Activated CD4-positive, alpha-beta T cell treated with anti-CD3 and anti-CD28 coated beads, Interleukin-2, amount 10 ng/mL, durations not matched to agents 24 days and 14 days (primary cell): ENCODE results near the gene CCDC196. TPM values are rescaled to one million over a fixed set of nuclear protein-coding genes. Genes with fewer than 3 reads are reported as not detected.

Source experiments
- DNase-seq: peaks from one replicate; pipeline ENCODE4 v3.0.0; 2022
- H3K27ac Mint-ChIP-seq: one replicate; pipeline ENCODE4 v1.8.0; 2022; ENCODE audit warnings: mild to moderate bottlenecking, mixed read lengths
- H3K27me3 Mint-ChIP-seq: one replicate; pipeline ENCODE4 v1.8.0; 2022; ENCODE audit warnings: mixed read lengths
- H3K36me3 Mint-ChIP-seq: one replicate; pipeline ENCODE4 v1.8.0; 2022; ENCODE audit warnings: low read depth, mild to moderate bottlenecking, mixed read lengths
- H3K4me1 Mint-ChIP-seq: one replicate; pipeline ENCODE4 v1.8.0; 2021; ENCODE audit warnings: mixed read lengths
- H3K4me3 Mint-ChIP-seq: one replicate; pipeline ENCODE4 v1.8.0; 2022; ENCODE audit warnings: mild to moderate bottlenecking, moderate library complexity, mixed read lengths
- H3K9me3 Mint-ChIP-seq: one replicate; pipeline ENCODE4 v1.8.0; 2021; ENCODE audit warnings: mixed read lengths
- intact Hi-C: fragments of 100-400 bp; cut with micrococcal nuclease; formaldehyde crosslinking; loops from one replicate; pipeline ENCODE4 v1.15.1; 2023
- total RNA-seq: library from RNA; stranded (reverse); gene quantifications from 2 replicates; pipeline ENCODE4 v1.2.3, GENCODE V29; 2022

The CCDC196 gene
- total RNA-seq, 1 donor from 2014 or later: not detected

DNA sequence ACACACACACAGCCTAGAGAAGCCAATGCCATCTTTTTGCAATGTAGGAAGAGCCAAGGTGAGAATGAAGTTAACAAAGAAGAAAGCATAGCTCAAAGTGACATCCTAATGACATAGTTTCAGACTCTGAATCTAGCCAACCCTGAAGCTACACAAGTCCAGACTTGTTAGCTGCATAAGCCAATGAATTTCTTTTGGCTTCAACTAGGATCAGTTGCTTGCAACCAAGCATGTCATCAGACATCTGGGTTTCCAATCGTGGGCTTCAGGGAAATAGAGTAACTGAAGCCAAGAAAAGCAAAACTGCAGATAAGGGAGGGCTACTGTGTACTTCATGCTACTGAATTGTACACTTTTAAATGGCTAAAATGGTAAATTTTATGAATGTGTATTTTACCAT is 17.4 kb downstream of the CCDC196 start:
- intact Hi-C loops: no loop called here
- H3K9me3 Mint-ChIP-seq: no peaks in the 10 kb centered on the region
- peaks cover 8% of the 10 kb centered on the region for H3K4me1 Mint-ChIP-seq
- peaks cover 11% of the 10 kb centered on the region for H3K27me3 Mint-ChIP-seq
- no peak overlapping the region for H3K27ac Mint-ChIP-seq
- peaks cover 1% of the 10 kb centered on the region for H3K36me3 Mint-ChIP-seq
- H3K4me3 Mint-ChIP-seq: no peak overlapping the region
- DNase-seq: peak; percentile 51

DNA sequence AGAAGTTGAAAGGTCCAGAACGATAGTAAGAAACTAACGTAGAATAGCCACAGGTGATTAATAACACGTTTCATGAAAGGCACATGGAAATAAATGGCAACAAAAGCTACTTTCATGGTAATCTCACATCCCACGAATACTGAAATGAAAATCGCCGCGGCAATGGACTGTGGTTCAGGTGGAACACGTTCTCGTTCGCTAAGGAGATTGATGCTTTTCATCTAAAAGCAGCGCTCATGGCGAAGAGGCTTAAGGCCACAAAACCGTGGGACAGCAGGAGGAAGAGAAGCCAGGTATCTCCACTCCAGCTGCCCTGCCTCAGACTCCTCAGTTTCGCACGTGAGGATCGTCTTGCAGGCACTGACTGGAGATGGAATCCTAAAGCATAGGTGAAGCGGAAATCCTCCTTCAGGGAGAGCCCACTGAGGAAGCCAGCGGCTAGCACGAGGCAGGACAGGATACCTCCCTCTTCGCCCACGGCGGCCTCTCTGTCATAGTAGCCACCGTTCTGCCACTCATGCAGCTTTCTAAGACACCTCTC is 21.1 kb downstream of the CCDC196 start:
- intact Hi-C loops: loop anchor here (1.0 to 5.0 kb wide), 4 partner anchors 105 to 1310 kb away; partner anchors contain the start of genes FUT8, RAD51B and ZFYVE26
- H3K9me3 Mint-ChIP-seq: no peaks in the 10 kb centered on the region
- H3K4me3 Mint-ChIP-seq: peak overlapping the region; percentile 89
- H3K4me1 Mint-ChIP-seq: peaks cover 23% of the 10 kb centered on the region
- H3K27me3 Mint-ChIP-seq: peaks cover 20% of the 10 kb centered on the region
- H3K27ac Mint-ChIP-seq: peak overlapping the region; percentile 96
- peaks cover 1% of the 10 kb centered on the region for H3K36me3 Mint-ChIP-seq
- no peak for DNase-seq

GRCh38 chr14:66507722-66508546 is 21.8 kb downstream of the CCDC196 start, which contains the start of gene GPHN:
Gene GPHN (plus strand): TSS chr14:66508147.
- Mint-ChIP-seq H3K27me3 (peaks cover 20% of the 10 kb centered on the region), H3K9me3 (no peaks in the 10 kb centered on the region), H3K36me3 (peaks cover under 1% of the 10 kb centered on the region), H3K4me1 (peaks cover 24% of the 10 kb centered on the region), H3K27ac (peak within 1 kb of the TSS; percentile 96), H3K4me3 (peak within 1 kb of the TSS; percentile 89)
- intact Hi-C loops: loop anchor here (1.0 to 5.0 kb wide), 6 partner anchors 104 to 1309 kb away; partner anchors contain the start of genes ATP6V1D, FUT8, PALS1 and RAD51B
- DNase-seq: peak; percentile 97

- H3K27me3 Mint-ChIP-seq: peaks cover 23% of the 10 kb centered on the region
Observed at GRCh38 chr14:66508547-66508845, 22.3 kb downstream of the CCDC196 start.

GRCh38 chr14:66508846-66509621 is 22.9 kb downstream of the CCDC196 start:
- Mint-ChIP-seq H3K9me3 (no peaks in the 10 kb centered on the region), H3K4me3 (peak overlapping the region; percentile 89), H3K4me1 (peaks cover 25% of the 10 kb centered on the region), H3K27ac (peak overlapping the region; percentile 80), H3K36me3 (no peaks in the 10 kb centered on the region), H3K27me3 (peaks cover 23% of the 10 kb centered on the region)
- peak; percentile 85 for DNase-seq
- intact Hi-C loops: loop anchor here (1.0 to 5.0 kb wide), 5 partner anchors 103 to 1308 kb away; partner anchors contain the start of genes ATP6V1D, FUT8, PALS1 and RAD51B

More at GRCh38 chr14:66508547-66508845, 22.3 kb downstream of the CCDC196 start:
- intact Hi-C loops: loop anchor here (1.0 to 5.0 kb wide), 5 partner anchors 104 to 1309 kb away; partner anchors contain the start of genes ATP6V1D, FUT8, PALS1 and RAD51B
- DNase-seq: no peak
- Mint-ChIP-seq H3K9me3 (no peaks in the 10 kb centered on the region), H3K4me3 (peak overlapping the region; percentile 89), H3K36me3 (no peaks in the 10 kb centered on the region), H3K4me1 (peaks cover 25% of the 10 kb centered on the region), H3K27ac (peak overlapping the region; percentile 96)

DNA sequence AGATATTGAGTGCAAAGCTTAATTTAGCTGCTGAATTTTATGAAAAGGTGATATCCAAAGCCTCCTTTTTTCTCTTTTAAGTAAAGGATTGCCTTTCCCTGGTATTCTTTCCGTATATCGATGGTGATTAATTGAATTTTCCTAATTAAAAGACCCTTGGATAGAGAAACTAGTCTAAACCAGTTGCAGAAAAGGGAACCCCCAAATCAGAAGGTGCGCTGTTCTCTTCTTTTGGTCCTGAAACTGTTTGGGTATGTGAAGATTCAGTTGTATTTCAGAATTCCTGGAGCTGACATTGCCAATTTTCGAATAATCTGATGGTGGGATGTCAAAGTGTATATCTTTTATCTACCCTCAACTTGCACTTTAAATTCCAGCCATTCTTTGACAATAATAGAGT is 23.7 kb downstream of the CCDC196 start:
- Mint-ChIP-seq H3K36me3 (no peaks in the 10 kb centered on the region), H3K9me3 (no peaks in the 10 kb centered on the region), H3K4me3 (peak overlapping the region; percentile 89), H3K4me1 (peaks cover 27% of the 10 kb centered on the region), H3K27me3 (peaks cover 28% of the 10 kb centered on the region), H3K27ac (no peak overlapping the region)
- intact Hi-C loops: loop anchor here (5.0 kb wide), 3 partner anchors 102 to 1307 kb away; partner anchors contain the start of genes FUT8, RAD51B and ZFYVE26
- DNase-seq: no peak

- intact Hi-C loops: no loop called here
- H3K4me1 Mint-ChIP-seq: peaks cover 28% of the 10 kb centered on the region
Observed at GRCh38 chr14:66511849-66512248, 25.7 kb downstream of the CCDC196 start.

DNA sequence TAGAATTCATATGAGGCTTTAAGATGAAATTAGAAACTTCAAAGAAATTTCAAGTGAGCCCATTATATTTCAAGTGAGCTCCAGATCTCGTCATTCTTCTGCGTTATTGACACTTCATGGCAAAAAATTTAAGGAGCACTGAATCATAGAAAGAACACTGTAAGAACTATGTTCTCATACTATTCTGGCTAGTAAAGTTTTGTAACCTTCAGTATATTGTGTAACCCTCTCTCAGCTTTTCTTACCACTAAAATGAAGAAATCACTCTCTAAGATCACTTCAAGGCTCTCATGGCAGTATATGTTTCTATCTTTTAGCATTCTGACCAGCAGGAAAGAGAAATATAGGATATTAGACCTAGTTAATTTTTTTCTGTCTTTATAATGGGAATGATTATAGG is 28.0 kb downstream of the CCDC196 start:
- H3K27ac Mint-ChIP-seq: no peak overlapping the region
- no peaks in the 10 kb centered on the region for H3K36me3 Mint-ChIP-seq
- peaks cover 31% of the 10 kb centered on the region for H3K27me3 Mint-ChIP-seq
- DNase-seq: no peak
- intact Hi-C loops: no loop called here
- no peak overlapping the region for H3K4me3 Mint-ChIP-seq
- peaks cover 5% of the 10 kb centered on the region for H3K9me3 Mint-ChIP-seq
- H3K4me1 Mint-ChIP-seq: peaks cover 25% of the 10 kb centered on the region

More at GRCh38 chr14:66511849-66512248, 25.7 kb downstream of the CCDC196 start:
- no peak overlapping the region for H3K4me3 Mint-ChIP-seq
- H3K9me3 Mint-ChIP-seq: no peaks in the 10 kb centered on the region
- no peaks in the 10 kb centered on the region for H3K36me3 Mint-ChIP-seq
- no peak overlapping the region for H3K27ac Mint-ChIP-seq
- peaks cover 31% of the 10 kb centered on the region for H3K27me3 Mint-ChIP-seq
- DNase-seq: no peak

DNA sequence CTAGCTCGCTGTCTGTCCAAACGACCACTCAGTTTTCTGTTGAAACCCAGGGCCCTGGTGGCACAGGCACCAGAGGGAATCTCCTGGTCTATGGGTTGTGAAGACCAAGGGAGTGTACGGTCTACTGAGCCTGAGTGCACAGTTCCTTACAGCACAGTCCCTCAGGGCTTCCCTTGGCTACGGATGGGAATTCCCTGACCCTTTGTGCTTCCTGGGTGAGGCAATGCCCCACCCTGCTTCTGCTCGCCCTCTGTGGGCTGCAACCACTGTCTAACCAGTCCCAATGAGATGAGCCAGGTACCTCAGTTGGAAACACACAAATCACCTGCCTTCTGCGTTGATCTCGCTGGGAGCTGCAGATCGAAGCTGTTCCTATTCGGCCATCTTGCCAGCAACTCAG is 44.4 kb downstream of the CCDC196 start:
- intact Hi-C loops: no loop called here
- Mint-ChIP-seq H3K4me3 (no peak overlapping the region), H3K4me1 (peaks cover 7% of the 10 kb centered on the region), H3K9me3 (peaks cover 8% of the 10 kb centered on the region), H3K36me3 (no peaks in the 10 kb centered on the region), H3K27me3 (no peaks in the 10 kb centered on the region), H3K27ac (no peak overlapping the region)
- DNase-seq: peak; percentile 45

- no peaks in the 10 kb centered on the region for H3K36me3 Mint-ChIP-seq
- no peak for DNase-seq
- H3K27me3 Mint-ChIP-seq: no peaks in the 10 kb centered on the region
- H3K4me1 Mint-ChIP-seq: peaks cover 8% of the 10 kb centered on the region
- intact Hi-C loops: no loop called here
- H3K27ac Mint-ChIP-seq: no peak overlapping the region
- H3K4me3 Mint-ChIP-seq: no peak overlapping the region
- H3K9me3 Mint-ChIP-seq: no peaks in the 10 kb centered on the region
Observed at GRCh38 chr14:66539034-66539433, 52.9 kb downstream of the CCDC196 start.

- Mint-ChIP-seq H3K9me3 (no peaks in the 10 kb centered on the region), H3K27ac (no peak overlapping the region), H3K36me3 (no peaks in the 10 kb centered on the region), H3K27me3 (no peaks in the 10 kb centered on the region), H3K4me3 (no peak overlapping the region), H3K4me1 (peaks cover 8% of the 10 kb centered on the region)
- no peak for DNase-seq
- intact Hi-C loops: no loop called here
Observed at GRCh38 chr14:66540038-66540437, 53.9 kb downstream of the CCDC196 start.

- no peak overlapping the region for H3K4me3 Mint-ChIP-seq
- H3K27ac Mint-ChIP-seq: no peak overlapping the region
- H3K36me3 Mint-ChIP-seq: no peaks in the 10 kb centered on the region
- intact Hi-C loops: no loop called here
- no peaks in the 10 kb centered on the region for H3K9me3 Mint-ChIP-seq
- H3K27me3 Mint-ChIP-seq: no peaks in the 10 kb centered on the region
- H3K4me1 Mint-ChIP-seq: peaks cover 8% of the 10 kb centered on the region
- DNase-seq: no peak
Observed at GRCh38 chr14:66541627-66542026, 55.5 kb downstream of the CCDC196 start.

- H3K9me3 Mint-ChIP-seq: no peaks in the 10 kb centered on the region
- no peak for DNase-seq
- H3K27me3 Mint-ChIP-seq: no peaks in the 10 kb centered on the region
- H3K4me3 Mint-ChIP-seq: no peak overlapping the region
- peaks cover 1% of the 10 kb centered on the region for H3K4me1 Mint-ChIP-seq
- intact Hi-C loops: no loop called here
- H3K27ac Mint-ChIP-seq: no peak overlapping the region
- no peaks in the 10 kb centered on the region for H3K36me3 Mint-ChIP-seq
Observed at GRCh38 chr14:66543996-66544395, 57.8 kb downstream of the CCDC196 start.
